ENCODE data around the gene POMT2. TPM values are rescaled to one million over a fixed set of nuclear protein-coding genes. Genes with fewer than 3 reads are reported as not detected.

Gene POMT2
- total RNA-seq: 22.9 and 26.3 TPM in 2 replicates

GRCh38 chr14:77320238-77320935 lies at the start of gene POMT2:
TSS of gene POMT2 (minus strand) at chr14:77320883. CDS start at chr14:77320681, 202 bp downstream.

GRCh38 chr14:77271113-77271710 lies 49.5 kb downstream of the POMT2 start, which contains the start of gene NGB:
TSS of gene NGB (minus strand) at chr14:77271206. CDS start at chr14:77270937, 269 bp downstream.

Small RNA genes within 50 kb of the gene (small RNA-seq; reads per million reads assigned to genes)
- gene MIR1260A (ENCODE audit: low replicate concordance): not detected

Other genes starting within 250 kb of the POMT2 start
- gene CIPC, start 222.6 kb downstream of the POMT2 start, total RNA-seq: 10.5 and 14.7 TPM in 2 replicates
- under 0.01 TPM in 1 of 2 replicates, not detected in the other for gene ZDHHC22, start 179.1 kb downstream of the POMT2 start, total RNA-seq
- gene TMEM63C, start 139.1 kb downstream of the POMT2 start, total RNA-seq: under 0.01 TPM in 1 of 2 replicates, not detected in the other
- not detected in 2 replicates for gene NGB, start 49.7 kb downstream of the POMT2 start, total RNA-seq
- gene GSTZ1, start 153 bp upstream of the POMT2 start, total RNA-seq: 23.5 and 54.5 TPM in 2 replicates
- 6.6 and 16.2 TPM in 2 replicates for gene TMED8, start 56.2 kb upstream of the POMT2 start, total RNA-seq
- gene SAMD15, start 56.5 kb upstream of the POMT2 start, total RNA-seq: 1.5 and 3.6 TPM in 2 replicates
- gene NOXRED1, start 102.6 kb upstream of the POMT2 start, total RNA-seq: 0.22 TPM in 1 of 2 replicates, not detected in the other
- gene VIPAS39, start 136.7 kb upstream of the POMT2 start, total RNA-seq: 28.8 and 29.8 TPM in 2 replicates
- 77.5 and 96.1 TPM in 2 replicates for gene AHSA1, start 137.2 kb upstream of the POMT2 start, total RNA-seq
- gene ISM2, start 177.9 kb upstream of the POMT2 start, total RNA-seq: 0.29 TPM in 1 of 2 replicates, not detected in the other

All from placental pericyte (primary cell).